HG03139 (cell line): ENCODE measurements around the gene RAB1B.
"Not testable (repeated sequence)": the region's sequence is repeated elsewhere in the genome, so short reads cannot be mapped to it uniquely, and the experiment has no call there.

Experiments
- ATAC-seq: cut with Tn5 transposase; IDR thresholded peaks from one replicate; pipeline ENCODE4 v1.9.1; 2021; ENCODE audit not compliant: unreplicated experiment

RAB1B gene

DNA sequence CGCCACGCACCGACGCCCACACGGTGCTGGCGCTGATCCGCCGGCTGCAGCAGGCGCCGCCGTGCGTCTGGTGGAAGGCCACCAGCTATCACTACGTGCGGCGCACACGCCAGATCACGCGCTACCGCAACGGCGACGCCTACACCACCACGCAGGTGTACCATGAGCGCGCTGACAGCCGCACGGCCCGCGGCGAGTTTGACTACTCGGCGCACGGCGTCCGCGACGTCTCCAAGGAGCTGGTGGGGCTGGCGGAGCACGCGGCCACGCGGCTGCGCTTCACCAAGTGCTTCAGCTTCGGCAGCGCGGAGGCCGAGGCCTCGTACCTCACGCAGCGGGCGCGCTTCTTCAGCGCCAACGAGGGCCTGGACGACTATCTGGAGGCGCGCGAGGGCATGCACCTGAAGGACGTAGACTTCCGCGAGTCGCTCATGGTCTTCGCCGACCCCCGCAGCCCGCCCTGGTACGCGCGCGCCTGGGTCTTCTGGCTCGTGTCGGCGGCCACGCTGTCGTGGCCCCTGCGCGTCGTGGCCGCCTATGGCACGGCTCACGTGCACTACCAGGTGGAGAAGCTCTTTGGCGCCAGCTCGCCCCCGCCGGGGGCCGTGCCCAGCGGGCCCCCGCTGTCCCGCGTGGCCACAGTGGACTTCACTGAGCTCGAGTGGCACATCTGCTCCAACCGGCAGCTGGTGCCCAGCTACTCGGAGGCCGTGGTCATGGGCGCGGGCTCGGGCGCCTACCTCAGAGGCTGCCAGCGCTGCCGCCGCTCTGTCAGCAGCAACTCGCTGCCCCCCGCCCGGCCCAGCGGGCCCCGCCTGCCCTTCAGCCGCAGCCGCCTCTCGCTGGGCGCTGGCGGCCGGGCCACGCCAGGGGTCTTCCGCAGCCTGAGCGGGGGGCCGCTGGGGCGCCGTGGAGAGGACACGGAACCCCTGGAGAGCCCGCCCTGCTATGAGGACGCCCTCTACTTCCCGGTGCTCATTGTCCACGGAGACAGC lies 26.5 kb downstream of the RAB1B start:
- no peak for ATAC-seq

DNA sequence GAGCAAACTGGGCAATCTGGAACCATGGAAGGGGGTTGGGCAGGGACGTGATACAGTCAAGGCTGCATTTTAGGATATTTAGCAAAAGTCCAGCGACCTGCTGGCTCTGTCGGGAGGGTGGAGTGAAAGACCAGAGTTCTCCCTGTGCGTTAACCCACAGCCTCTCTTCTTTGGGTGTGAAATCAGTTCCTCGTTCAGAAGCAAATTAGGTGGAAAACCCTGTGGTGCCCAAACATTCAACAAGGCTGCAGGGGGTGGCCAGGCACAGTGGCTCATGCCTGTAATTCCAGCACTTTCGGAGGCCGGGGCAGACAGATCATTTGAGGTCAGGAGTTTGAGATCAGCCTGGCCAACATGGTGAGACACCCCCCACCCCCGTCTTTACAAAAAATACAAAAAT lies 29.2 kb downstream of the RAB1B start:
- no peak for ATAC-seq

DNA sequence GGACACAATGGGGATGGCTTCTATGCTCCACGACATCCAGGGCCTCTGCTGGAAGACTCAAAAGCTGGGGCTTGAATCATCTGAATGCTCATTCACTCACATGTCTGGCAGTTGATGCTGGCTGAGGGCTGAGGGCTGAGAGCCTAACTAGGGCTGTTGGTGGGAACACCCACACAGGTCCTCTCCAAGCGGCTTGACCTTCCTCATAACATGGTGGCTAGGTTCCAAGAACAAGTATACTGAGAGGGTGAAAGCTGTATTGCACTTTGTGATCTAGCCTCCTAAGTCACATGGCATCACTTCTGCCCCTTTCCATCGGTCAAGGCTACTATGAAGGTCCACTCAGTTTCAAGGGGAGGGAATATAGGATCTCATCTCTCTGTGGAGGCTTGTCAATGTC lies 30.7 kb downstream of the RAB1B start:
- ATAC-seq, result no peak

DNA sequence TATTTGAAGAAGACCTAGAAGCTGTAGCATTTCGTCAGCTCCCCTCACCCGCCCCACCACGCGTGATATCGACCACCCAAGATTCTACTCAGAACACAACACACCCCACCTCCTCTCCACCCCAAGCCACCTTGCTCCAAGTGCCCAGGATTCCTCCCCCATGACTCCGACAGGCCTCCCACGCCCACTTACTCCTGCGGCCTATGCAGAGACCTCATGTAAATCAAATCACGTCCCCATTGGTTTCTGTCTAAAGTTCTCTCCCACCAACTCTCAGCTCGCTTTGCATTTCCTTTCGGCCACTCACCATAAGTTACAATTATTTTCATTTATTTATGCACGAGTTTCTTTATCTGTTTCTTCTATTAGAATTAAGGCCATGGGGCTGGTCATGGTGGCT lies 34.2 kb downstream of the RAB1B start:
- ATAC-seq, result no peak

DNA sequence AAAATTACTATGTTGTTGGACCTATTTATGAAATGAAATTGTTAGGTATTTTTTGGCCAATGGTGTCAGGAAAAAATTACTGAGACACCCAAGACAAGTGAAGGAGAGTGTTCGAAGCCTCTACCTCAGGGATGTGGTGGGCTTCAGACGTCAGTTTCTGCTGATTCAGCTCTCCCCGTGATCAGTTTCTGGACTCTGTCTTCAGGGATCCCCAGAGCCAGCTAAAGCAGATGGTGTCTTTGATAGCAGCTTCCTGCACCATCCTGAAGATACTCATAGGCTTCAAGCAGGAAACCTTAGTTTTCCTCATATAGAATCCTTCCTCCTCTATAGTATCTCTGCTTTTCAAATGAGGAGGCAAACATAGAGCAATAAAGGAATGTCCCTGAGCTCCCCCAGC lies 41.0 kb downstream of the RAB1B start:
- ATAC-seq, result no peak

DNA sequence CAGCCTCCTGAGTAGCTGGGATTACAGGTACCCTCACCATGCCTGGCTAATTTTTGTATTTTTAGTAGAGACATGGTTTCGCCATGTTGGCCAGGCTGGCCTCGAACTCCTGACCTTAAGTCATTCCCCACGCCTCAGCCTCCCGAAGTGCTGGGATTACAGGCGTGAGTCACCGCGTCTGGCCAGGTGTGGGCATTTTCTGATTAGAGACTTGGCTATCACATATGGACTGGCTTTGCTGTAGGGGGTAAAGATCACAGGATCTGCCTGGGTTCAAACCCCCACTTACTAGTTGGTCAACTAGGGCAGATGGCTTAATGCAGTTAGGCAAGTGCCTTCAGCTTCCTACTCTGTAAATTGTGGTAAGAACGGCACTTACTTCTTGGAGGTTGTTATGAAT lies 41.9 kb downstream of the RAB1B start:
- ATAC-seq, result no peak

DNA sequence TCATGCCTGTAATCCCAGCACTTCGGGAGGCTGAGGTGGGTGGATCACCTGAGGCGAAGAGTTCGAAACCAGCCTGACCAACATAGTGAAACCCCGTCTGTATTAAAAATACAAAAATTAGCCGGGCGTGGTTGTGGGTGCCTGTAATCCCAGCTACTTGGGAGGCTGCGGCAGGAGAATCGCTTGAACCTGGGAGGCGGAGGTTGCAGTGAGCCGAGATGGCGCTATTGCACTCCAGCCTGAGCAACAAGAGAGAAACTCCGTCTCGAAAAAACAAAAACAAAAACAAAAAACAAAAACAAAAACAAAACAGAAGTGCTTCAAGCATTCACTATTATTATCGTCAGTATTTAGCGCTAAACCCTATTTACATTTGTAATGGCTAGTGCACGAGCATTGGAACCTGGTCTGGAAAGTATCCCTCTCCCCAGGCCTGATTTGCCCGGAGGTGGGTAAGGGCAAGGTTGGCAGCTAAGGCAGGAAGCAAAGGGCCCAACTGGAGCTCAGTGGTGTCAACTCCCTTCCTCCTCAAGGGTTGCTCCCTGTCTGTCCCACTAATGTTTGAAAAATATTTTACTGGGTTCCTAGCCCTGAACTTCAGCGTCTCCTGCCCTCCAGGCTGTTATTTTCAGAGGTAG lies 42.5 kb downstream of the RAB1B start:
- not testable (repeated sequence) for ATAC-seq

DNA sequence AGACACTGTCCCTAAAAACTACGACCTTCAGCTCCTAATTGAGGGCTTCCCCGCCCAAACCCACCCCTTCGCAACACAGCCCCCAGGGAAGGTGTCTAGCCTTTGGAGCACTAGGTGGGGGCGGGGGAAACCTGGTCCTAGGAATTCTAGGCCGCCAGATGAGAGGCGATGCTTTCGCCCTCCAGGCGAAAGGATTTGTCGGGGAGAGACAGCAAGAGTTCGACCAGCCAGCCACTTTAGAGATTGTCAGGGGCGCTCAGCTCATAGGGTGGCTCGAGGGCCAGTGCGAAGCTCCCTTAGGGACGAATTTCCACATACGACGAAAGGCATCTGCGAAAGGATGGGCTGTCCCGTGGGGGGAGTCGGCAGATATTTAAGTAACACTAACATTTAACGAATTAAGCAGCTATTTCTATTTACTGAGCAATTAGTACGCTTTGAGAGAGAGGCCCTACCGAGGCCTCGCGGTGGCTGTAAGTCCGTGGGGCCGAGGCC lies 43.1 kb downstream of the RAB1B start:
- ATAC-seq, result no peak

DNA sequence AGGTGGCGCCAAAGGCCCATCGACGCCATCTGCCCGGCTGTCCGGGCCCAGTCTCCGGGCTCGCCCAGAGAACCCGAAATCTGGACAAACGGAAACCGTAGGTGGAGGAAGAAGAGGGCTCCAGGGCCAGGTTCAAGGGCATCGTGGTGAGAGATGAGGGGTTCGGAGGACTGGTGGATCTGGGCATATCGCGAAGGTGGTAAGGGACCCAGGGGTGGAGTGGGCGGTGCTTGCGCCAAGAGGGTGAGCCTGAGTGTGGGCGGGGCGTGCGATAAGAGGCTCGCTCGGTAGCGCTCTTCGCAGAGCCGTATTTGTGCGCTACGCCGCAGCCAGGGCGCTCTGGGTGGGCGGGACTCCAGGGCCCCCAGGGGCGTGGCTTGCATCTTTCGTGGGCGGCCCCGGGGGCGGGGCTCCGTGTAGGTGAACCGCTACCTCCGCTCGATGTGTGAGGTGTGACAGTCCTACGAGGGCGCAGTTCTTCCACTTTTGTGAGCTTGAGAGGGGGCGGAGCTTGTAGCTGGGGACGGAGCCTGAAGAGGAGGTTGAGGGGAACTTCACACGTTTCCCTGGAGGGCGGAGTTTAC lies 43.6 kb downstream of the RAB1B start:
- peak; percentile 51 for ATAC-seq

DNA sequence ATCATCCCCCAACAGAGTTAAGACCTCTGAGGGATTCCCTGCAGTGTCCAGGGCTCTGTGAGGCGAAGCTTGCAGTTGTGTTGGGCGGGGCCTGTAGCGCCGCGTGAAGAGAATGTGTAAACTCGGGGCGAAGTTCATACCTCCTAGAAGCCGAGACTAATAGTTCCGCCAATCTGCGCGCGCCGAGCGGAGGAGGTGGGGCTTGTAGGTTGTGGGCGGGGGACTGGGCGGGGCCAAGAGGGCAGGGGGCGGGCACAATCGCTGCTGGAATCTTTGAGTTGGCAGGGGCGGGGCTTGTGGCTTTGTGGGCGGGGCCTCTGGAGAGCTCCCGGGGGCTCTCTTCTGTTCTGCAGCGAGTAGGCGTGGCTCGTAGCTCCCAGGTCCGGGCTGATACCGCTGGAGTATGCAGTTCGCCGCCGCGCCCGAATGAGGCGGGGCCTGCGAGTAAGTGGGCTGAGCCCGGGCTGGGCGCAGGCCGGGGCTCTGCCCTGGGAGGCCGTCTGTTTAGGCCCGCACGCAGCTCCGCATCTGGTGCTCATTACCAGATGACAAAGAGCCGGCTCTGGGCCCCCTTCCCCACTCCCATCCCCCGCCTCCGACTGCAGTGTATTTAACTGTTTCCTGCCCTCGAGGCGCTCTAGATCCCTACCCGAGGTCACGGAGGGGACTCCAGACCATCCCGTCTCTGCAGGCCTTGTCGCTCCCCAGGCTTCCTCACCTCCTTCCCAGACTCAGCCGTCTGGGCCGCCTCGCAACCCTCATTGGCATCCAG lies 44.3 kb downstream of the RAB1B start:
- peak; percentile 59 for ATAC-seq

DNA sequence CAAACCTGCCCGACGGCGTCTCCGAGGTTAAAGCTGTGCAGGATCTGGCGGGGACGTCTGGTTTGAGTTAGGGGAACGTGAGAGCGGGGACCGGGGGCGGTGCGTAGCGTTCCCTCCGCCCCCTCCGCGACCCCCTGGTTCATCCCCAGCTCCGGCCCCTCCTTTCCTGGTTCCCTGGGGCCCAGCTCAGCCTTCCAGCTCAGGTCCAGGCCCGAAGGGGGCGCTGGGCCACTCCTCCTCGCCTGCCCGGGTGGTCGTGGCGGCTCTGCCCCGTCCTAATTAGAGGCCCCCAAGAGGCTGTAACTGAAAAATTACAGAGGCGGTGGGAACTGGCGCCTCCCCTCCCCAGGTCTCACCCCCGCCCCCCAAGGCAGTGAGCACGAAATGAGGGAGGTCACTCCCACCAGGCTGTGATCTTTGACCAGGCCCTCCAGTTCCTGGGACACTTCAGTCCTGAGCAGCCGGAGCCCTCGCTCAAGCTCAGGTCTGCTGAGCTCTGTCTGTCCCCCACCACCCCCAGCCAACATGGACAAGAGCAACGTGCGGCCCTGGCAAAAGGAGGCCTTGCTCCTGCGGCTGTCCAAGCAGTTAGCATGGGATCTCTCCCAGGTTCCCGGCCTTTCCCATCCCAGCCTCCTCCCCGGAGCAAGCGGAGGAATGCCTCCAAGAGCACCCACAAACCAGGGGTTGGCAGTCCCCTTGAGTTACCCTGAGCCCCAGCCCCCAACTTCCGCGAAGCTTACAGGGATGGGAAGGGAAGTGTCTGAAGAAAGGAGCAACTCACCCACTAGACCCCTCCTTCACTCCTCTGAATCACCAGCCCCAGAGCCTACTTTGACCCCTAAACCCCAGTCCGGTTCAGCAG lies 45.1 kb downstream of the RAB1B start:
- ATAC-seq, result no peak

DNA sequence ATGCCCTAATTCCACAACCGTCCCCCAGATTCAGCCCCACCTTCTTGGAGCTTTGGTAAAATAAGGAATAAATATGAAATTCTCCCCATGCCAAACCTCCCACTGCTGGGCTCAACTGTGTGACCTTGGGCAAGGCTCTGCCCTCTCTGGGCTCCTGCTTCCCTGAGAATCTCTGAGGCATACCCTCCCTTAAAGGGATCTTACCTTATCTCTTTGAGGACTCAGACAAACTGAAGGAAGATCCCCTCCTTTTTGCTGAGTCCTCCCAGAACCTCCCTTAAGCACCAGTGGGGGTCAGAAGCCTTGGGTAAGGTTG lies 45.7 kb downstream of the RAB1B start:
- no peak for ATAC-seq

DNA sequence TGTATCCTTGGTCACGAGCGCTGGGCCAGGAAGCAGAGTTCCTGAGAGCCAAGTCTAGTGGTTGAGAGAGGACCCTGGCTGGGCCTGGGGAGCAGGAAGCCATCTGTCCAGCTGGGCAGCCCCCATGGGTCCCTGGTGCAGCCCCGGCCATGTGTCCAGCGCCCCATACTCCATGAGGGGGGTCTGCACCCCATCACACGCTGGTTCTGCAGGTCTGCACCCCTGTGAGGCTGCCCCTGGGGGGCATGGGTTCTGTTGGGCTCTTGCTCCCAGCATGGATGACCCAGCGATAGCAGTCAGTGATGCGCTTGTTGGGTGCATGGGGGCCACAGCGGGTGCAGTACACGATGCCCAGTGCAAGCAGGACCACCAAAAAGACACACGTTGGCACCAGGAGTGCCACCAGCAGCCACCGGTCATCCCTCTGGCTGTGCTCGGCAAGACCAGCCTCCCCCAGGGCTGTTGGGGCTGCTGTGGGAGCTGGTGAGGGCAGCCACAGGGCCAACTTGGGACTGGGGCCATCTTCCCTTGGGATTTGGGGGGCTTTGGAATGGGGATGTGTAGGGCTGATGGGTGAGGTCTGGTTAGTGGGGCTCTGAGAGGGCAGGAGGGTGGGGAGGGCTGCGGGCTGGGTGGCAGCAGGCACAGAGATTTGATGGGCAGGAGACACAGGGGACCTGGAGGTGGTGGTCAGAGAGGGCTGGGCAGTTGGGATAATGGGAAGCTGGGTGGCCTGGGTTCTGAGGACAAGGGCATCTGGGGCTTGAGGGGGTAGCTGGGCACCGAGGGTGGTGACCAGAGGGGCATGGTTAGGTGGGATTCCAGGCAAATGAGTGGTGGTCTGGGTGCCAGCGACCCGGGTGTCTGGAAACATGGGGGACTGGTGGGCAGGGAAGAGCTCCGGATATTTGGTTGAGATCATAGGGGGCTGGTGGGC lies 46.4 kb downstream of the RAB1B start:
- no peak for ATAC-seq

DNA sequence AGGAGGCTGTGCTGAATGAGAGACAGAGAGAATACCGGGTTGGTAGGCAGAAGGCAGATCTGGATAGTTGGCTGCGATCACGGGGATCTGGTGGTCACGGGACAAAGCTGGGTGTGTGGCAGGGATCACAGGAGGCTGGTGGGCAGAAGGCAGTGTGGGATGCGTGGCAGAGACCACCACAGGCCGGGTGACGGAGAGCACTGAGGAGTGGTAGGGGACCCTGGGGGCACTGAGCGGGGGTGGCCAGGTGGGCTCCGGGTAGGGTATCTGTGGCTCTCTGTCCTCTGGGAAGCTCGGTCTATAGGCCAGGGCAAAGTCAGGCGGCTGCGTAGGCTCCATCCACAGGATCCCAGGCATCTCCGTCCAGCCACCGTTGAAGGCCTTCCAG lies 47.1 kb downstream of the RAB1B start:
- no peak for ATAC-seq

DNA sequence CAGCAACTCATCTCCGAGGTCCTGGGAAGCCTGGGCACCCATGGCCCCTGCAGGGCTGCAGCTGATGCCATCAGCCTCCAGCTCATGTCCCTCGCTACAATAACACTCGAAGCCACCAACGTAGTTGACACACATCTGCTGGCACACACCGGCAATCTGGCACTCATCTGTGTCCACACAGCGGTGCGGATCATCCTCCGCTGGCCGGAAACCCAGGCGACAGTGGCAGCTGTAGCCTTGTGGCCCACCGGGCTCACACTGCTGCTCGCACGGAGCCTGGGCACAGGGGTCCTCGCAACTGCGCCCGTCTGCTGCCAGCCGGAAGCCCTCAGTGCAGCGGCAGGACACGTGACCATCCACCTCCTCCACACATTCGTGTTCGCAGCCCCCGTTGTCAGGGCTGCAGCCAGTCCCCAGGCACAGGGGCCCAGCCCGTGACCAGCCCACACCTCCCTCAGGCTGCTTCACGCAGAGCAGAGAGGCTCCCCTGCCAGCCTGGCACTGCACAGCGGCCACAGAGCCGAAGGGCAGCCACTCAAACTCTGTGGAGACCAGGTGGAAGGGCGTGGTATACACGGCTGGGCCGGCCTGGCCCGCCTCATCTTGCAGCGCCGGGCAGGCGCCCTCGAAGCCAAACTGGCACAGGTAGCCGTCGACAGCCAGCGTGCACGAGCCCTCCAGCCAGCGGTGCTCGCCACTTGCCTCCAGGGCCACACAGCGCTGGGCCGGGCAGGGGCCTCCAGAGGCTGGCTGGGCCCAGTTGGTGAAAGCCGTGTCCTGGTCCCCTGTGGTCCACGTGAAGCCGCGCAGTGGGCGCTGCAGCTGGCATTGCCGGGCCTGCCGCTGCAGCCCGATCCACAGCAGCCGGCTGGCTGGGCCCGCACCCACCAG lies 47.7 kb downstream of the RAB1B start:
- ATAC-seq, result no peak

DNA sequence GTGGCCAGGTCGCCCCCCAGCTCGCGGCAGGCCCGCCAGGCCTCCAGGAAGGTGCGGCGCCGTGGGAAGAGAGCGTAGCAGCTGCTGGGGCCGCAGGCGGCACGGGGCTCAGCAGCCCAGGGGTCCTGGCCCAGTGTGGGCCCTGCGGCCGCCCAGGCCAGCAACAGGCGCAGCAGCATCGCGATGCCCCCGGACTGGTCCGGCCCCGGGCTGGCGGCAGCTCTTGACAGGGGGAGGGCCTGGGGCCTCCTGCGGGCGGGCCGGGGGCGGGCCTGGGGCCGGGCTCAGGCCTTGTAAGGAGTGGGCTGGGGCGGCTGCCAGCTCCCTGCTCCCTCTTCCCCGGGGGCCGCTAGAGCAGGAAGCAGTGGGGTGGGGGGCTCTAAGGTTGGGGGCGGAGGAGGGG lies 48.4 kb downstream of the RAB1B start, which contains the start of gene CD248:
CD248 (minus strand) TSS at position 196 of the 403 bp plus-strand sequence; CDS start at position 179, 17 bp downstream.
- ATAC-seq, result no peak

DNA sequence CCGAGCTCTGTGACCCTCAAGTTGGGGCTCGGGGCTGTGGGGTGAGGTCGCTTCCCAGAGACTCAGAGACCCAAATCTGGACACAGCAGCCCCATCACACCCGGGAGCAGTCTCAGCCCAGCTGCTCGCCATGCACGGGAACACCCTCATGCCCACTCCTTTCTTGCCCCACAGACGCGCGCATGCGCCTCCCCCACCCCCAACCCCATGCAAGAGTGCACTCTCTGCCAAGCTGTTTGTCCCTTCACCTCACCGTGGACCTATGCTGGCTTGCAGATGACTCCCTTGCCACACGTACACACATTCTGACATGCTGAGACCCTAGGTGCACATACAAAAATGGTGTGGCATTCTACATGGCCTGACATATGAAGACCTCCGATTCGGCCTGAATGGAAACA lies 48.9 kb downstream of the RAB1B start:
- ATAC-seq, result no peak
